Fibroblast of pulmonary artery (primary cell): ENCODE data around the gene HECTD2.

Source experiments
- DNase-seq: peaks from one replicate; pipeline ENCODE4 v3.0.0-alpha.2; 2010; ENCODE audit warnings: low read depth
- H3K4me3 ChIP-seq: replicated peaks from 2 replicates; pipeline ENCODE4 v1.5.1; 2011; ENCODE audit warnings: low read depth, mild to moderate bottlenecking, control low read depth, low read length, moderate library complexity
- TF ChIP-seq, protein P1 (sequence below): IDR thresholded peaks from 2 replicates; pipeline ENCODE4 v1.5.1; 2011; ENCODE audit warnings: mild to moderate bottlenecking, control low read depth, low read length, inconsistent platforms; ENCODE audit errors: missing control alignments

Gene HECTD2

DNA sequence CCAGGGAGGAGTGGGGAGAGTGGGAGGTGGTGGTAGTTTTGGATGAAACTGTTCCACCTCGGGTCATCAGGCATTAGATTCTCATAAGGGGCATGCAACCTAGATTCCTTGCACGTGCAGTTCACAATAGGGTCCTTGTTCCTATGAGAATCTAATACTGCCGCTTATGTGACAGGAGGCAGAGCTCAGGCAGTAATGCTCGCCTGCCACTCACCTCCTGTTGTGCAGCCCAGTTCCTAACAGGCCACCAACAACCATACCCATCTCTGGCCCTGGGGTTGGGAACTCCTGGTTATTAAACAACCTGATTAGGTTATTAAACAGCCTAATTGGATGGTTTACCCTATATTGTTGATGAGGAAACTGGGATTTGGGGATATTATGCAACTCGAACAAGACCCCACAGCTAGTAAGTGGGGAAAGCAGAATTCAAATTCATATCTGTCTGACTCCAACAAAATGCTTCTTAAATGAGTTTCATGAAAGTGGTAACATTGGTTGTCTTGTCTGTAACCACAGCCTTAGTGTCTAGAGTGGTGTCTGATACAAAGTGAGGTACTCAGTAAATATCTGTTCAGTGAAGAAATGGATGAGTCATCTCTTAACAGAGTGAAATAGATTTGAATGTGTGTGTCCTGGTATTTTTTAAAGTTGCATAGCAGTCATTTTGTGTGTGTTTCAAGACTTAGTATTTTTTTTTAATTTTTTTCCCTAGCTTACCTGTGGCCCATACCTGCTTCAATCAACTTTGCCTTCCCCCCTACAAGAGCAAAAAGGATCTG, 101.6 kb downstream of the HECTD2 start:
- DNase-seq, result peak; percentile 67
- H3K4me3 ChIP-seq, result no peak overlapping the region
- TF ChIP-seq, protein P1, sequence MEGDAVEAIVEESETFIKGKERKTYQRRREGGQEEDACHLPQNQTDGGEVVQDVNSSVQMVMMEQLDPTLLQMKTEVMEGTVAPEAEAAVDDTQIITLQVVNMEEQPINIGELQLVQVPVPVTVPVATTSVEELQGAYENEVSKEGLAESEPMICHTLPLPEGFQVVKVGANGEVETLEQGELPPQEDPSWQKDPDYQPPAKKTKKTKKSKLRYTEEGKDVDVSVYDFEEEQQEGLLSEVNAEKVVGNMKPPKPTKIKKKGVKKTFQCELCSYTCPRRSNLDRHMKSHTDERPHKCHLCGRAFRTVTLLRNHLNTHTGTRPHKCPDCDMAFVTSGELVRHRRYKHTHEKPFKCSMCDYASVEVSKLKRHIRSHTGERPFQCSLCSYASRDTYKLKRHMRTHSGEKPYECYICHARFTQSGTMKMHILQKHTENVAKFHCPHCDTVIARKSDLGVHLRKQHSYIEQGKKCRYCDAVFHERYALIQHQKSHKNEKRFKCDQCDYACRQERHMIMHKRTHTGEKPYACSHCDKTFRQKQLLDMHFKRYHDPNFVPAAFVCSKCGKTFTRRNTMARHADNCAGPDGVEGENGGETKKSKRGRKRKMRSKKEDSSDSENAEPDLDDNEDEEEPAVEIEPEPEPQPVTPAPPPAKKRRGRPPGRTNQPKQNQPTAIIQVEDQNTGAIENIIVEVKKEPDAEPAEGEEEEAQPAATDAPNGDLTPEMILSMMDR, result no peak

DNA sequence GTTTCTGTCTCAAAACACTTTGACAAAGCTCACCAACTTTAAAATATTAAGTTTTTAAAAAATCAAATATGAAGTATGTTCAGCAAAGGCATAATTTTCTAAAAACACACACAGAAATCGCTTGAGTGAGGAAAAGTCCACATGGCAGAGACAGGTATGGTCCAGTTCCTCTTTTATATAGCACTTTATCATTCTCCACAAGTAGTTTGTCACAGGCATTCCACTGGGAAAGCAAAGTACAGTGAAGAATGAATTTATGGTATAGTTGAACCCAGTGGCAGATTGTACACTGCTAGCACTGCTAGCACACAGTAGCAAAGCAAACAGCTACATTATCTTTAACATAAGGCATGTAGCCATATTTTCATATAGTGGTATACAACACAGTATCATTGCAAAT, 102.3 kb downstream of the HECTD2 start:
- no peak for DNase-seq
- TF ChIP-seq, protein P1, result no peak

DNA sequence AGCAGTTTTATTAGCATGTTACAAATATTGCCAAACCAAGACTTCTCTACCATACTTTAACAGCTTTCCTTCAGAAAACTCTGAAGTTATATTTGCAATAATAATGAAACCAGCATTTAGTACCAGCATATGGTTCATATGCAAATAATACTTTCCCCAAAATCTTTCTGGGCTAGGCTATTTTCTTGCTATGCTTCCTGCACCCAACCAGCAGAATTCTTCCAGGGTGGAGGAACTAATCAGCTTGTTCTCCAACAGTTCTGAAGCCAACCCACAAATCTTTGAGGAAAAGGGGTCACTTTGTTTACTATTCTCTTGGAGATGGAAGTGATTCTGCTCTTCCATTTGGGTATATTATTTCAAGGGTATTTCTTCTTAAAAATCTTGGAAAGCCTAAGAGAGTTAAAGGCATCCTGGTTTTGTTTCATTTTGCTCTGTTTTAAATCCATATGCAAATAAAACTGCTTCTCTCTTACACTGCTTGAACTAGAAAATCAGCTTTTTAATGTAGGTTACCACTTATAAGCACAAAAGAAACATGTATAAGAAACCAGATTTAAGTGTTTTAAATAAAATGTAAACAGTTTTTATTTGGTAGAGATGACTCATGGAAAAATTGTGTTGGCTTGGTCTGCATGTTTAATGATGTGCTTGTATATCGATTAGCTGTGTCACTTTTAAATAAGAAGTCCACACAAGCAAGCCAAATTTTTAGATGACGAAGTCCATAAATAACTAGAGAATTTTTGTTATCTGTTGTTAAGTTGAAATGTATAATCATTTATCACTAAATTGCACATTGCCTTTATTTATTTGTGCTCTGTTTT, 103.7 kb downstream of the HECTD2 start:
- no peak overlapping the region for H3K4me3 ChIP-seq
- TF ChIP-seq, protein P1, result no peak
- DNase-seq, result no peak

More for the DNA sequence above, 102.3 kb downstream of the HECTD2 start:
- H3K4me3 ChIP-seq, result no peak overlapping the region

DNA sequence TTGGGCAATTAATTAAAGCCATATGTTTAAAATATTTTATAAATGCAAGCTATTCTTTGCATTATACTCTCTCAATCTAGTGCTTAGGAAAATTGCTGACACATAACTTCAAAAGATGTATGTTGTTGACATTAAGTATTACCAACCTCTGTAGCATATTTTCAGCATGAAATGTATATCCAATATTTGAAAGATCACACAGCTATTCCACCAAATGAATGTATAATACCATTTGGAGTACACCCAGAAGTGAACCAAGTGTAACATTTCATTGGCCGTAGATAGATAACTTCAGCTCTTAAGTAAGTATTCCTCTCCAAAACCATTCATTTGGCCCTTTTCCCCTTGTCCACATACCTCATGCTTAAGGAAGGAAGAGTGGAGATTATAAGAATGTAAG, 104.6 kb downstream of the HECTD2 start:
- TF ChIP-seq, protein P1, result no peak
- no peak overlapping the region for H3K4me3 ChIP-seq
- DNase-seq, result no peak

DNA sequence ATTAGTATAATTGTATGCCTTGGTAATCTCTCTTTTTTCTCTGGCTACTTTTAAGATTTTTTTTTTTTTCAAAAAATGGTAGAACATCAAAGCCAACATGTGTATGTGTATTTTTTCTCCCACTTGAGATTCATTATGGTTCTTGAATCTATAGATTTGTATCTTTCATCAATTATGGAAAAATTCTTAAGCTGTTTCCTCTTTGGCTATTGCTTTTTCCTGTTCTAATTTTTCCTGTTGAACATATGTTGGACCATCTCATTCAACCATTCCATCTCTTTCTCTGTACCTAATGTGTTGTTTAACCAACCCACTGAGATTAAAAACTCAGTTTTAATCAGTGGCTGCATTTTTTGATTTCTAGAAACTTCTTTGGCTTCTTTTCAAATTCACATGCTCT, 107.2 kb downstream of the HECTD2 start:
- no peak for DNase-seq
- TF ChIP-seq, protein P1, result no peak
- H3K4me3 ChIP-seq, result no peak overlapping the region

DNA sequence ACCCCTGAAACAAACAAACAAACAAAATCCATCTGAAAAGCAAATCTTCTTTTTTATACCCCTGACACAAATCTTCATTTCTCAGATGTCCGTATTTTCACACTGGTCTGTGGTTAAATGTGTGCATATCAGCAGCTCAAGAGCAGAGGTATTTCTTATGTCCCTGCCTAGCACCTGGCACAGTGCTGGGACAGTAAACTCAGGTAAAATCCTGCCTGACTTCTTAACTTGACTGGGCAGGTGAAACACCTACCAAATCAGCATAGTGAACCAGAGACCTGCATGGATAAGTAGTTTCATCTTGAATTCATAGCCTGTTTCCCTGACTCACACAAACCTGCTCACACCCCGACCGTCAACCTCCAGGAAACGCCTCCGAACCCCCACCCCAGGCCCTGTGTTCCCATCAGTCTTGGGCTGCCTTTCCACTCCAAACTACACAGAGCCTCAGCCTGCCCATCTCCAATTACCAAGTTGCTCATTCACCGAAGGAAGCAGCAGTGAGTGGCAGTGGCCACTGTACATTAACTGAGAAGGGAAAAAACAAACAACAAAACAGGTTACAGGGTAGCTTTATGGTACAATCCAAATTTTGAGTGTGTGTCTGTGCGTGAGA, 109.9 kb downstream of the HECTD2 start:
- H3K4me3 ChIP-seq, result no peak overlapping the region
- DNase-seq, result no peak
- TF ChIP-seq, protein P1, result no peak
